Activated gamma-delta T cell (primary cell): ENCODE results near the gene STARD5.

Source experiments
- DNase-seq: peaks from one replicate; lab custom pipeline; 2025; lab: John Stamatoyannopoulos, UW

The STARD5 gene

GRCh38 chr15:81274255-81274654 lies 49.7 kb downstream of the STARD5 start:
- DNase-seq = no peak

GRCh38 chr15:81273855-81274254 lies 50.1 kb downstream of the STARD5 start:
- no peak for DNase-seq

- DNase-seq = no peak
Observed at GRCh38 chr15:81273200-81273599, 50.7 kb downstream of the STARD5 start.

- no peak for DNase-seq
Observed at GRCh38 chr15:81271761-81272644, 51.9 kb downstream of the STARD5 start.

GRCh38 chr15:81270781-81271491 lies 53.0 kb downstream of the STARD5 start:
- no peak for DNase-seq

GRCh38 chr15:81270188-81270587 lies 53.8 kb downstream of the STARD5 start:
- no peak for DNase-seq

GRCh38 chr15:81268881-81269601 lies 54.9 kb downstream of the STARD5 start:
- no peak for DNase-seq

- DNase-seq = no peak
Observed at GRCh38 chr15:81268340-81268739, 55.6 kb downstream of the STARD5 start.

- no peak for DNase-seq
Observed at GRCh38 chr15:81265944-81266775, 57.8 kb downstream of the STARD5 start.

- DNase-seq = no peak
Observed at GRCh38 chr15:81265256-81265943, 58.5 kb downstream of the STARD5 start.

- DNase-seq = no peak
Observed at GRCh38 chr15:81264072-81264857, 59.7 kb downstream of the STARD5 start.

GRCh38 chr15:81263477-81263876 lies 60.5 kb downstream of the STARD5 start:
- no peak for DNase-seq

- no peak for DNase-seq
Observed at GRCh38 chr15:81261172-81261811, 62.6 kb downstream of the STARD5 start.

GRCh38 chr15:81259760-81260298 lies 64.1 kb downstream of the STARD5 start:
- no peak for DNase-seq
